Parathyroid adenoma (tissue), 2 donors: ENCODE data around the gene VSIG1.

Experiments
- H2AFZ ChIP-seq: fragments of 300-600 bp; sonication (generic); one replicate; pipeline ENCODE4 v1.7.0; 2017; ENCODE audit warnings: antibody characterized with exemption, mild to moderate bottlenecking
- H3K27ac ChIP-seq: fragments of 300-600 bp; sonication (generic); one replicate; pipeline ENCODE4 v1.7.0; 2017
- H3K27me3 ChIP-seq: fragments of 300-600 bp; sonication (generic); one replicate; pipeline ENCODE4 v1.7.0; 2017; ENCODE audit warnings: low read length; ENCODE audit not compliant: control insufficient read depth, insufficient read depth
- H3K36me3 ChIP-seq: fragments of 300-600 bp; sonication (generic); one replicate; pipeline ENCODE4 v1.7.0; 2017; ENCODE audit warnings: low read length; ENCODE audit not compliant: control insufficient read depth, insufficient read depth
- H3K4me1 ChIP-seq: fragments of 300-600 bp; sonication (generic); one replicate; pipeline ENCODE4 v1.7.0; 2017; ENCODE audit warnings: control low read depth
- H3K4me2 ChIP-seq: fragments of 300-600 bp; sonication (generic); one replicate; pipeline ENCODE4 v1.7.0; 2017; ENCODE audit warnings: low read length
- H3K4me3 ChIP-seq: fragments of 300-600 bp; sonication (generic); one replicate; pipeline ENCODE4 v1.7.0; 2017; ENCODE audit warnings: low read depth, low read length
- H3K79me2 ChIP-seq: fragments of 300-600 bp; sonication (generic); one replicate; pipeline ENCODE4 v1.7.0; 2017; ENCODE audit warnings: control low read depth
- H3K9ac ChIP-seq: fragments of 300-600 bp; sonication (generic); one replicate; pipeline ENCODE4 v1.7.0; 2017; ENCODE audit warnings: mild to moderate bottlenecking
- H3K9me3 ChIP-seq: fragments of 300-600 bp; sonication (generic); one replicate; pipeline ENCODE4 v1.7.0; 2017; ENCODE audit warnings: low read length; ENCODE audit not compliant: control insufficient read depth
- CTCF ChIP-seq: fragments of 300-600 bp; sonication (generic); IDR thresholded peaks from one replicate; pipeline ENCODE4 v1.7.0; 2017; ENCODE audit warnings: antibody characterized with exemption, mild to moderate bottlenecking
- donor health status: primary hyperparathyroidism.

VSIG1 gene

GRCh38 chrX:108018656-108019381, 26.0 kb upstream of the VSIG1 start:
- no peak for TF ChIP-seq CTCF
- no peak overlapping the region for H3K4me2 ChIP-seq
- H3K27ac ChIP-seq: no peak overlapping the region
- H3K4me1 ChIP-seq: no peaks in the 10 kb centered on the region
- no peak overlapping the region for H2AFZ ChIP-seq
- H3K9me3 ChIP-seq: no peaks in the 10 kb centered on the region
- H3K27me3 ChIP-seq: no peaks in the 10 kb centered on the region
- H3K36me3 ChIP-seq: no peaks in the 10 kb centered on the region
- no peak overlapping the region for H3K4me3 ChIP-seq
- H3K79me2 ChIP-seq: no peaks in the 10 kb centered on the region
- H3K9ac ChIP-seq: no peak overlapping the region

GRCh38 chrX:108019382-108019875, 25.4 kb upstream of the VSIG1 start:
- no peaks in the 10 kb centered on the region for H3K4me1 ChIP-seq
- no peak overlapping the region for H3K9ac ChIP-seq
- TF ChIP-seq CTCF: no peak
- H3K36me3 ChIP-seq: no peaks in the 10 kb centered on the region
- H2AFZ ChIP-seq: no peak overlapping the region
- no peaks in the 10 kb centered on the region for H3K9me3 ChIP-seq
- no peaks in the 10 kb centered on the region for H3K79me2 ChIP-seq
- H3K27ac ChIP-seq: no peak overlapping the region
- H3K27me3 ChIP-seq: no peaks in the 10 kb centered on the region
- no peak overlapping the region for H3K4me3 ChIP-seq
- H3K4me2 ChIP-seq: no peak overlapping the region

- no peak overlapping the region for H3K4me3 ChIP-seq
- H3K9ac ChIP-seq: no peak overlapping the region
- no peaks in the 10 kb centered on the region for H3K4me1 ChIP-seq
- no peaks in the 10 kb centered on the region for H3K36me3 ChIP-seq
- no peak overlapping the region for H2AFZ ChIP-seq
- H3K9me3 ChIP-seq: no peaks in the 10 kb centered on the region
- no peaks in the 10 kb centered on the region for H3K79me2 ChIP-seq
- no peaks in the 10 kb centered on the region for H3K27me3 ChIP-seq
- no peak overlapping the region for H3K4me2 ChIP-seq
- peak; percentile 33 for TF ChIP-seq CTCF
- H3K27ac ChIP-seq: no peak overlapping the region
Measured at GRCh38 chrX:108020631-108021030, 24.2 kb upstream of the VSIG1 start.

GRCh38 chrX:108022491-108023089, 22.3 kb upstream of the VSIG1 start:
- Histone ChIP-seq H3K27me3 (no peaks in the 10 kb centered on the region), H3K4me3 (no peak overlapping the region), H3K4me2 (no peak overlapping the region), H3K4me1 (no peaks in the 10 kb centered on the region), H3K9me3 (no peaks in the 10 kb centered on the region), H3K9ac (no peak overlapping the region), H3K27ac (no peak overlapping the region), H3K36me3 (no peaks in the 10 kb centered on the region), H2AFZ (no peak overlapping the region), H3K79me2 (no peaks in the 10 kb centered on the region)
- no peak for TF ChIP-seq CTCF

- no peaks in the 10 kb centered on the region for H3K9me3 ChIP-seq
- no peaks in the 10 kb centered on the region for H3K4me1 ChIP-seq
- H3K9ac ChIP-seq: no peak overlapping the region
- H3K4me3 ChIP-seq: no peak overlapping the region
- H3K27me3 ChIP-seq: no peaks in the 10 kb centered on the region
- no peaks in the 10 kb centered on the region for H3K79me2 ChIP-seq
- H3K4me2 ChIP-seq: no peak overlapping the region
- TF ChIP-seq CTCF: no peak
- H3K36me3 ChIP-seq: no peaks in the 10 kb centered on the region
- no peak overlapping the region for H2AFZ ChIP-seq
- H3K27ac ChIP-seq: no peak overlapping the region
Measured at GRCh38 chrX:108025376-108025775, 19.5 kb upstream of the VSIG1 start.
